Breast epithelium (tissue), 3 donors: ENCODE measurements around the gene STAC3.

Source experiments
- POLR2A ChIP-seq: fragments of 450-650 bp; IDR thresholded peaks from one replicate; pipeline ENCODE4 v1.6.1; 2016; ENCODE audit warnings: antibody characterized with exemption, mild to moderate bottlenecking, moderate library complexity
- POLR2AphosphoS5 ChIP-seq, 3 donors: sonication (generic); formaldehyde crosslinking; IDR thresholded peaks; one replicate each; pipeline ENCODE4 v1.6.1; 2017; ENCODE audit warnings: antibody characterized with exemption in 3 of 3
- TF ChIP-seq, protein P1 (sequence below), 3 donors: fragments of 450-650 bp; IDR thresholded peaks; one replicate each; pipeline ENCODE4 v1.5.1; 2016 to 2017; ENCODE audit warnings: antibody characterized with exemption in 3 of 3, mild to moderate bottlenecking in 3 of 3, moderate library complexity in 3 of 3

GRCh38 chr12:57223191-57224165, 27.5 kb downstream of the STAC3 start:
- TF ChIP-seq, protein P1, sequence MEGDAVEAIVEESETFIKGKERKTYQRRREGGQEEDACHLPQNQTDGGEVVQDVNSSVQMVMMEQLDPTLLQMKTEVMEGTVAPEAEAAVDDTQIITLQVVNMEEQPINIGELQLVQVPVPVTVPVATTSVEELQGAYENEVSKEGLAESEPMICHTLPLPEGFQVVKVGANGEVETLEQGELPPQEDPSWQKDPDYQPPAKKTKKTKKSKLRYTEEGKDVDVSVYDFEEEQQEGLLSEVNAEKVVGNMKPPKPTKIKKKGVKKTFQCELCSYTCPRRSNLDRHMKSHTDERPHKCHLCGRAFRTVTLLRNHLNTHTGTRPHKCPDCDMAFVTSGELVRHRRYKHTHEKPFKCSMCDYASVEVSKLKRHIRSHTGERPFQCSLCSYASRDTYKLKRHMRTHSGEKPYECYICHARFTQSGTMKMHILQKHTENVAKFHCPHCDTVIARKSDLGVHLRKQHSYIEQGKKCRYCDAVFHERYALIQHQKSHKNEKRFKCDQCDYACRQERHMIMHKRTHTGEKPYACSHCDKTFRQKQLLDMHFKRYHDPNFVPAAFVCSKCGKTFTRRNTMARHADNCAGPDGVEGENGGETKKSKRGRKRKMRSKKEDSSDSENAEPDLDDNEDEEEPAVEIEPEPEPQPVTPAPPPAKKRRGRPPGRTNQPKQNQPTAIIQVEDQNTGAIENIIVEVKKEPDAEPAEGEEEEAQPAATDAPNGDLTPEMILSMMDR (IDR thresholded peaks at IDR 0.05) = no peak
- TF ChIP-seq POLR2A (no peak), POLR2AphosphoS5 (IDR thresholded peaks at IDR 0.05) (no peak)
